ENCODE results near the gene GIN1. TPM values are rescaled to one million over a fixed set of nuclear protein-coding genes. Genes with fewer than 3 reads are reported as not detected.
A peak's percentile ranks its signal among the peaks of the same experiment; 100 is the strongest.

The GIN1 gene
- total and polyA plus RNA-seq, 9 of the 15 experiments (the other 6 are each of a cell fraction or from before 2014, with no cell fraction given) = 2.4 to 9.8 (median 7.8) TPM

- Histone ChIP-seq H4K20me1 (replicated peaks; ENCODE audit: control insufficient read depth, insufficient read depth, low read length) (no peaks in the 10 kb centered on the region), H3K27me3 (ENCODE audit: control insufficient read depth in 2 of 2, insufficient read depth in 2 of 2, low read length in 2 of 2) (no peaks in the 10 kb centered on the region), H3K9me3 (replicated peaks; ENCODE audit: control insufficient read depth, insufficient read depth, low read depth, low read length) (0 out of 2 replicates have a peak, but pooled peaks cover 2% of the 10 kb centered on the region), H3K4me3 (no peak overlapping the region), H3K27ac (ENCODE audit: extremely low read depth, low read depth, low read length) (no peak overlapping the region), H3K36me3 (ENCODE audit: control insufficient read depth, insufficient read depth, low read length) (peaks cover 69% of the 10 kb centered on the region), H3K4me1 (replicated peaks in 1 of 2; ENCODE audit: control insufficient read depth in 2 of 2, insufficient read depth in 2 of 2, low read length in 2 of 2) (no peaks in the 10 kb centered on the region), H3K9ac (ENCODE audit: insufficient read depth in 1 of 2, low read depth in 2 of 2, low read length in 2 of 2) (no peak overlapping the region), H3K79me2 (ENCODE audit: control insufficient read depth, insufficient read depth, low read length) (peaks cover 9% of the 10 kb centered on the region; the same call in 1 of the 3 replicates), H2AFZ (ENCODE audit: low read depth, low read length) (no peak overlapping the region), H3K4me2 (ENCODE audit: insufficient read depth, low read length) (no peak overlapping the region), H3K9me1 (ENCODE audit: control insufficient read depth, insufficient read depth, low read length) (no peaks in the 10 kb centered on the region)
- ChIA-PET POLR2A (no interaction called here), CTCF (ENCODE audit: low intra/inter-chr PET ratio) (no interaction called here)
- TF ChIP-seq RBM25 (IDR thresholded peaks at IDR 0.05; ENCODE audit: low read depth, low read length, severe bottlenecking) (peak; percentile 13), ZNF121 (CRISPR knock-in tag; conservative IDR thresholded peaks at IDR 0.05) (peak; percentile 88), SP2 (IDR thresholded peaks at IDR 0.05; ENCODE audit: extremely low read depth, low read depth, low read length, poor library complexity, severe bottlenecking) (no peak)
- WGBS (ENCODE audit: insufficient coverage, low coverage, missing lambda C conversion rate) = 94% methylated on average over 1 of the region's 1 CpG
- in situ Hi-C loops (cut with MboI) = no loop called here
- no peak for FAIRE-seq
- no TSS peak for BruUV-seq (replicated peaks)
- DNase-seq (ENCODE audit: extremely low read depth in 1 of 4, low spot score in 3 of 4) = no peak
- intact Hi-C loops (cut with micrococcal nuclease) = loop anchor here (5.0 kb wide), 3 partner anchors 98 to 598 kb away; no protein-coding TSS in a partner anchor
- no peak for ATAC-seq
These were observed 15.5 kb upstream of the GIN1 start for GRCh38 chr5:103135461-103135860.

- FAIRE-seq (no peak), DNase-seq (ENCODE audit: extremely low read depth in 1 of 4, low spot score in 3 of 4) (no peak), ATAC-seq (no peak)
- ChIA-PET CTCF (ENCODE audit: low intra/inter-chr PET ratio) (no interaction called here), POLR2A (interaction anchor here (1.5 kb wide), 1 partner anchor 13 kb away, joined by 7 read pairs; the partner anchor contains the start of genes GIN1 and PPIP5K2)
- no peak overlapping the region for H2AFZ ChIP-seq (ENCODE audit: low read depth, low read length)
- WGBS (ENCODE audit: insufficient coverage, low coverage, missing lambda C conversion rate) = 85% methylated on average over 2 of the region's 2 CpGs
- no peaks in the 10 kb centered on the region for H3K27me3 ChIP-seq (ENCODE audit: control insufficient read depth in 2 of 2, insufficient read depth in 2 of 2, low read length in 2 of 2)
- no peaks in the 10 kb centered on the region for H3K9me1 ChIP-seq (ENCODE audit: control insufficient read depth, insufficient read depth, low read length)
- H3K9ac ChIP-seq (ENCODE audit: insufficient read depth in 1 of 2, low read depth in 2 of 2, low read length in 2 of 2) = no peak overlapping the region
- no peaks in the 10 kb centered on the region for H3K4me1 ChIP-seq (replicated peaks in 1 of 2; ENCODE audit: control insufficient read depth in 2 of 2, insufficient read depth in 2 of 2, low read length in 2 of 2)
- peaks cover 29% of the 10 kb centered on the region for H3K79me2 ChIP-seq (ENCODE audit: control insufficient read depth, insufficient read depth, low read length)
- in situ Hi-C loops (cut with MboI) (no loop called here), intact Hi-C loops (cut with micrococcal nuclease) (no loop called here)
- no peaks in the 10 kb centered on the region for H3K9me3 ChIP-seq (replicated peaks; ENCODE audit: control insufficient read depth, insufficient read depth, low read depth, low read length)
- no peak overlapping the region for H3K4me3 ChIP-seq
- H3K36me3 ChIP-seq (ENCODE audit: control insufficient read depth, insufficient read depth, low read length) = peaks cover 63% of the 10 kb centered on the region
- no peak overlapping the region for H3K4me2 ChIP-seq (ENCODE audit: insufficient read depth, low read length)
- no TSS peak for BruUV-seq (replicated peaks)
- no peak overlapping the region for H3K27ac ChIP-seq (ENCODE audit: extremely low read depth, low read depth, low read length)
- H4K20me1 ChIP-seq (replicated peaks; ENCODE audit: control insufficient read depth, insufficient read depth, low read length) = no peaks in the 10 kb centered on the region
- TF ChIP-seq ARID4B (CRISPR knock-in tag; IDR thresholded peaks at IDR 0.05) = no peak
- TF ChIP-seq NRF1 (conservative IDR thresholded peaks at IDR 0.05 in 1 of 2, IDR thresholded peaks at IDR 0.05 in 1 of 2) = no peak
- TF ChIP-seq ZNF696 (CRISPR knock-in tag; conservative IDR thresholded peaks at IDR 0.05) = no peak
- TF ChIP-seq HCFC1 (IDR thresholded peaks at IDR 0.05; ENCODE audit: low read depth, low read length) = no peak
- no peak for TF ChIP-seq BRD9 (IDR thresholded peaks at IDR 0.05; ENCODE audit: low read depth, partially characterized antibody)
- no peak for TF ChIP-seq EWSR1 (IDR thresholded peaks at IDR 0.05; ENCODE audit: borderline replicate concordance, low read depth, partially characterized antibody)
- no peak for TF ChIP-seq HLTF (IDR thresholded peaks at IDR 0.05)
- TF ChIP-seq SREBF2 (CRISPR knock-in tag; IDR thresholded peaks at IDR 0.05) = no peak
- TF ChIP-seq BRCA1 (IDR thresholded peaks at IDR 0.05) = no peak
- TF ChIP-seq BRCA1 (CRISPR knock-in tag; IDR thresholded peaks at IDR 0.05) = no peak
- TF ChIP-seq SMARCB1 (IDR thresholded peaks at IDR 0.05; ENCODE audit: insufficient read length, low read depth) = no peak
These were observed 13.3 kb upstream of the GIN1 start for GRCh38 chr5:103133231-103133630.
